ENCODE results near the gene PROCR.

Gene PROCR

DNA sequence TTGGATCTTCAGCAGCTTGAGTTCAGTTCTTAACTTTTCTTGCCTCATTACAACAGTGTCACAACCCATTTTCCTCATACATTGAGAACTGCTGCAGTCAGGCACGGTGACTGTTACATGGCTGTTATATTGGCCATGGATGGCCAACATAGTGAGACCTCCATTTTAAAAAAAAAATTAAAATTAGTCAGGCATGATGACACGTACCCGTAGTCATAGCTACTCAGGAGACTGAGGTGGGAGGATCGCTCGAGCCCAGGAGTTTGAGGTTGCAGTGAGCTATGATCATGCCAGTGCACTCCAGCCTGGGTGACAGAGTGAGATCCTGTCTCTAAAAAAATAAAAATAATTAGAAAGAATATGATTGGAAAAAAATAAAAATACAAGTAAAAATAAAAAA, 44.7 kb downstream of the PROCR start:
- ATAC-seq: no peak
- TF ChIP-seq CSDC2 (CRISPR knock-in tag; IDR thresholded peaks at IDR 0.05) (no peak), ZC3H10 (CRISPR knock-in tag; IDR thresholded peaks at IDR 0.05) (no peak), RARB (CRISPR knock-in tag; IDR thresholded peaks at IDR 0.05) (no peak), ESRRG (CRISPR knock-in tag; IDR thresholded peaks at IDR 0.05) (no peak), GLIS3 (CRISPR knock-in tag; IDR thresholded peaks at IDR 0.05) (no peak), ZFP3 (CRISPR knock-in tag; IDR thresholded peaks at IDR 0.05) (no peak), ZNF565 (CRISPR knock-in tag; conservative IDR thresholded peaks at IDR 0.05; ENCODE audit: low read depth) (no peak), BACH2 (CRISPR knock-in tag; IDR thresholded peaks at IDR 0.05; ENCODE audit: borderline replicate concordance) (no peak), TCF4 (CRISPR knock-in tag; IDR thresholded peaks at IDR 0.05; ENCODE audit: borderline replicate concordance) (no peak), TOX (CRISPR knock-in tag; IDR thresholded peaks at IDR 0.05; ENCODE audit: borderline replicate concordance) (no peak)
- TF ChIP-seq, protein P1, sequence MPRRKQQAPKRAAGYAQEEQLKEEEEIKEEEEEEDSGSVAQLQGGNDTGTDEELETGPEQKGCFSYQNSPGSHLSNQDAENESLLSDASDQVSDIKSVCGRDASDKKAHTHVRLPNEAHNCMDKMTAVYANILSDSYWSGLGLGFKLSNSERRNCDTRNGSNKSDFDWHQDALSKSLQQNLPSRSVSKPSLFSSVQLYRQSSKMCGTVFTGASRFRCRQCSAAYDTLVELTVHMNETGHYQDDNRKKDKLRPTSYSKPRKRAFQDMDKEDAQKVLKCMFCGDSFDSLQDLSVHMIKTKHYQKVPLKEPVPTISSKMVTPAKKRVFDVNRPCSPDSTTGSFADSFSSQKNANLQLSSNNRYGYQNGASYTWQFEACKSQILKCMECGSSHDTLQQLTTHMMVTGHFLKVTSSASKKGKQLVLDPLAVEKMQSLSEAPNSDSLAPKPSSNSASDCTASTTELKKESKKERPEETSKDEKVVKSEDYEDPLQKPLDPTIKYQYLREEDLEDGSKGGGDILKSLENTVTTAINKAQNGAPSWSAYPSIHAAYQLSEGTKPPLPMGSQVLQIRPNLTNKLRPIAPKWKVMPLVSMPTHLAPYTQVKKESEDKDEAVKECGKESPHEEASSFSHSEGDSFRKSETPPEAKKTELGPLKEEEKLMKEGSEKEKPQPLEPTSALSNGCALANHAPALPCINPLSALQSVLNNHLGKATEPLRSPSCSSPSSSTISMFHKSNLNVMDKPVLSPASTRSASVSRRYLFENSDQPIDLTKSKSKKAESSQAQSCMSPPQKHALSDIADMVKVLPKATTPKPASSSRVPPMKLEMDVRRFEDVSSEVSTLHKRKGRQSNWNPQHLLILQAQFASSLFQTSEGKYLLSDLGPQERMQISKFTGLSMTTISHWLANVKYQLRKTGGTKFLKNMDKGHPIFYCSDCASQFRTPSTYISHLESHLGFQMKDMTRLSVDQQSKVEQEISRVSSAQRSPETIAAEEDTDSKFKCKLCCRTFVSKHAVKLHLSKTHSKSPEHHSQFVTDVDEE (CRISPR knock-in tag; IDR thresholded peaks at IDR 0.05): no peak
- TF ChIP-seq, protein P2, sequence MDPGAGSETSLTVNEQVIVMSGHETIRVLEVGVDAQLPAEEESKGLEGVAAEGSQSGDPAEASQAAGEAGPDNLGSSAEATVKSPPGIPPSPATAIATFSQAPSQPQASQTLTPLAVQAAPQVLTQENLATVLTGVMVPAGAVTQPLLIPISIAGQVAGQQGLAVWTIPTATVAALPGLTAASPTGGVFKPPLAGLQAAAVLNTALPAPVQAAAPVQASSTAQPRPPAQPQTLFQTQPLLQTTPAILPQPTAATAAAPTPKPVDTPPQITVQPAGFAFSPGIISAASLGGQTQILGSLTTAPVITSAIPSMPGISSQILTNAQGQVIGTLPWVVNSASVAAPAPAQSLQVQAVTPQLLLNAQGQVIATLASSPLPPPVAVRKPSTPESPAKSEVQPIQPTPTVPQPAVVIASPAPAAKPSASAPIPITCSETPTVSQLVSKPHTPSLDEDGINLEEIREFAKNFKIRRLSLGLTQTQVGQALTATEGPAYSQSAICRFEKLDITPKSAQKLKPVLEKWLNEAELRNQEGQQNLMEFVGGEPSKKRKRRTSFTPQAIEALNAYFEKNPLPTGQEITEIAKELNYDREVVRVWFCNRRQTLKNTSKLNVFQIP (CRISPR knock-in tag; IDR thresholded peaks at IDR 0.05; ENCODE audit: borderline replicate concordance, low read depth): no peak

DNA sequence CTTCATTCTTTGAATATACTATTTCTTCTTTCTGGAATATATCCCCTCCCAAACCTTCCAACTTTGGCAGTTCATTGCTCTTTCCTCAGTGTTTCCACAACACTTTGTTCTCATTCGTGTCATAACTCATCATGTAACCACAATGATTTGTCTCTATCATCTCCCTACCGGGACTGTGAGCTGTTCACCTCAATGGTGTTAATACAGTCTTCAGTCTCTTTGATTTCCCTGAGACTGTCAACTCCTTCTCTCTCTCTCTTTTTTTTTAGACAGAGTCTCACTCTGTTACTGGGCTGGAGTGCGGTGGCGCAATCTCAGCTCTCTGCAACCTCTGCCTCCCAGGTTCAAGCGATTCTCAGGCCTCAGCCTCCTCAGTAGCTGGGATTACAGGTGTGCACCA, 52.1 kb downstream of the PROCR start:
- no peak for ATAC-seq
- TF ChIP-seq, protein P3, sequence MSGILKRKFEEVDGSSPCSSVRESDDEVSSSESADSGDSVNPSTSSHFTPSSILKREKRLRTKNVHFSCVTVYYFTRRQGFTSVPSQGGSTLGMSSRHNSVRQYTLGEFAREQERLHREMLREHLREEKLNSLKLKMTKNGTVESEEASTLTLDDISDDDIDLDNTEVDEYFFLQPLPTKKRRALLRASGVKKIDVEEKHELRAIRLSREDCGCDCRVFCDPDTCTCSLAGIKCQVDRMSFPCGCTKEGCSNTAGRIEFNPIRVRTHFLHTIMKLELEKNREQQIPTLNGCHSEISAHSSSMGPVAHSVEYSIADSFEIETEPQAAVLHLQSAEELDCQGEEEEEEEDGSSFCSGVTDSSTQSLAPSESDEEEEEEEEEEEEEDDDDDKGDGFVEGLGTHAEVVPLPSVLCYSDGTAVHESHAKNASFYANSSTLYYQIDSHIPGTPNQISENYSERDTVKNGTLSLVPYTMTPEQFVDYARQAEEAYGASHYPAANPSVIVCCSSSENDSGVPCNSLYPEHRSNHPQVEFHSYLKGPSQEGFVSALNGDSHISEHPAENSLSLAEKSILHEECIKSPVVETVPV (CRISPR knock-in tag; IDR thresholded peaks at IDR 0.05): no peak
- TF ChIP-seq ZC3H10 (CRISPR knock-in tag; IDR thresholded peaks at IDR 0.05) (no peak), ESRRG (CRISPR knock-in tag; IDR thresholded peaks at IDR 0.05) (no peak), ZNF565 (CRISPR knock-in tag; conservative IDR thresholded peaks at IDR 0.05; ENCODE audit: low read depth) (no peak), TCF4 (CRISPR knock-in tag; IDR thresholded peaks at IDR 0.05; ENCODE audit: borderline replicate concordance) (no peak), ZFP30 (CRISPR knock-in tag; IDR thresholded peaks at IDR 0.05) (no peak), ZNF8 (CRISPR knock-in tag; IDR thresholded peaks at IDR 0.05) (no peak), ZFP3 (CRISPR knock-in tag; IDR thresholded peaks at IDR 0.05) (no peak), ISL1 (CRISPR knock-in tag; IDR thresholded peaks at IDR 0.05) (no peak), OSR1 (CRISPR knock-in tag; IDR thresholded peaks at IDR 0.05) (no peak), ARNTL (CRISPR knock-in tag; IDR thresholded peaks at IDR 0.05; ENCODE audit: borderline replicate concordance, low read depth) (no peak), PPARA (CRISPR knock-in tag; IDR thresholded peaks at IDR 0.05; ENCODE audit: borderline replicate concordance) (no peak), RARB (CRISPR knock-in tag; IDR thresholded peaks at IDR 0.05) (no peak), GLIS3 (CRISPR knock-in tag; IDR thresholded peaks at IDR 0.05) (no peak), BACH2 (CRISPR knock-in tag; IDR thresholded peaks at IDR 0.05; ENCODE audit: borderline replicate concordance) (no peak)
- TF ChIP-seq, protein P2 (CRISPR knock-in tag; IDR thresholded peaks at IDR 0.05; ENCODE audit: borderline replicate concordance, low read depth): no peak
- TF ChIP-seq, protein P1 (CRISPR knock-in tag; IDR thresholded peaks at IDR 0.05): no peak
- TF ChIP-seq, protein P4, sequence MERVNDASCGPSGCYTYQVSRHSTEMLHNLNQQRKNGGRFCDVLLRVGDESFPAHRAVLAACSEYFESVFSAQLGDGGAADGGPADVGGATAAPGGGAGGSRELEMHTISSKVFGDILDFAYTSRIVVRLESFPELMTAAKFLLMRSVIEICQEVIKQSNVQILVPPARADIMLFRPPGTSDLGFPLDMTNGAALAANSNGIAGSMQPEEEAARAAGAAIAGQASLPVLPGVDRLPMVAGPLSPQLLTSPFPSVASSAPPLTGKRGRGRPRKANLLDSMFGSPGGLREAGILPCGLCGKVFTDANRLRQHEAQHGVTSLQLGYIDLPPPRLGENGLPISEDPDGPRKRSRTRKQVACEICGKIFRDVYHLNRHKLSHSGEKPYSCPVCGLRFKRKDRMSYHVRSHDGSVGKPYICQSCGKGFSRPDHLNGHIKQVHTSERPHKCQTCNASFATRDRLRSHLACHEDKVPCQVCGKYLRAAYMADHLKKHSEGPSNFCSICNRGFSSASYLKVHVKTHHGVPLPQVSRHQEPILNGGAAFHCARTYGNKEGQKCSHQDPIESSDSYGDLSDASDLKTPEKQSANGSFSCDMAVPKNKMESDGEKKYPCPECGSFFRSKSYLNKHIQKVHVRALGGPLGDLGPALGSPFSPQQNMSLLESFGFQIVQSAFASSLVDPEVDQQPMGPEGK (CRISPR knock-in tag; IDR thresholded peaks at IDR 0.05; ENCODE audit: borderline replicate concordance): no peak
